Pulmonary artery endothelial cell (primary cell): Measurements from ENCODE around the gene ZNF530. TPM values are rescaled to one million over a fixed set of nuclear protein-coding genes. Genes with fewer than 3 reads are reported as not detected.
A peak's percentile ranks its signal among the peaks of the same experiment; 100 is the strongest.

Source experiments
- DNase-seq: peaks from one replicate; pipeline ENCODE4 v3.0.0-alpha.2; 2011; ENCODE audit warnings: low read depth, low spot score
- total RNA-seq: library from RNA; depleted of rRNA; stranded (reverse); fragments of >200 nt; gene quantifications from 2 replicates; pipeline ENCODE4 v1.2.3, GENCODE V29; 2014

Gene ZNF530
- total RNA-seq, 1 donor from 2014 or later, result 5.7 TPM

DNA sequence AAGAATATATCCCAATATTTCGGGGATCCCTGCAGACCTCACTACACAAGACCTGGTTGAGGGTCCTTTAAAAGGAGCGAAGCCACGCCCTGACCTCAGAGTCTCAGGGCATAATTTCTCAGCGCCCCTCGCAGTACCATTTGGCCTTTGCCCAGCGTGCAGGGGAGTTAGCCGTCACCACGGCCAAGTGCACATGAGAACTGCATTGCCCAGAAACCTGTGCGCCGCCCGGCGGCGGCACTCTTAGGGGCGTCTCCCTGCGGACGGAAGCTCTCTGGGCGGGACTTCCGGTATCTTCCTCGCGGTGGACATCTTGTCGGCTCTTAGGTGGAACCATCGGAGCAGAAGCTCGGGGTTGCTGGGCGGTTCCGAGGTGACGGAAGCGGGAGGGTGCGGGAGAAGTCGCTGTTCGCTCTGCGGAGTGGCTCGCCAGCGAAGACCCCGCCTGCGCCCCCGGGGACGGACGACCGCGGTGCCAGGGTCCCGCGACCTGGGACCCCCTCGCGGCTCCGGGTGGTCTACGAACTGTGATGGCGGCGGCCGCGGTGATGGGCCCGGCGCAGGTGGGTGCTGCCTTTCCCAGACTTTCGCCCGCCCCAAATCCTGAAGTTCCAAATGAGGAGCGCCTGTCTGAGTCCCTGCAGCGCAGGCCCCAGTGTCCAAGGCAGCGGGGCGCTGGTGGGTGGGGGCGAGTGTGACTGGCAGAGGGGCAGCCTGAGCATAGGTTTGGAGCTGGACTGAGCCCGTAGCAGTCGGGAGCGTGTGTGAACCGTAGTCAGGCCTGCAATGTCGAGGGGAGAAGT, 14.5 kb downstream of the ZNF530 start, which contains the start of gene ZNF134:
Gene ZNF134, plus strand, starts transcription at position 302 of the 803 bp plus-strand sequence. CDS start 5,227 bp downstream, outside the sequence.
- DNase-seq, result peak; percentile 52

DNA sequence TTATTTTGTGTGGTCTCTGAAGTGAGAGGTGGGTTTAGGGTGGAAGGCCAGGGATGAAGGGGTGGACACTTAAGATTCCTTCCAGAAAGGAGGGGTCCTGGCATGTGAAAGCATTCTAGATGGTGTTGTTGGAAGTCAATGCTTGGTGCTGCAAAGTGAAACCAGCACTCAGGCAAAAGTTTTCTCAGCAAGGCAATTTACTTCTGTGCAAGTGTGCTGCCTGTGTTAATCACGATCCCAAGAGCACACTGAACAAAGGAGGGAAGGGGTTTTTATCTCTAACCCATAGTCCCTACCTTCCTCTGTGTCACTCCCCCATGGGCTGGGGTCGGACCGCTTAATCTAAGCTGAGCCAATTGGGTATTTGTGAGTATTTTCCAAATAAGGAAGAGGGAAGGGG, 15.7 kb downstream of the ZNF530 start:
- no peak for DNase-seq

DNA sequence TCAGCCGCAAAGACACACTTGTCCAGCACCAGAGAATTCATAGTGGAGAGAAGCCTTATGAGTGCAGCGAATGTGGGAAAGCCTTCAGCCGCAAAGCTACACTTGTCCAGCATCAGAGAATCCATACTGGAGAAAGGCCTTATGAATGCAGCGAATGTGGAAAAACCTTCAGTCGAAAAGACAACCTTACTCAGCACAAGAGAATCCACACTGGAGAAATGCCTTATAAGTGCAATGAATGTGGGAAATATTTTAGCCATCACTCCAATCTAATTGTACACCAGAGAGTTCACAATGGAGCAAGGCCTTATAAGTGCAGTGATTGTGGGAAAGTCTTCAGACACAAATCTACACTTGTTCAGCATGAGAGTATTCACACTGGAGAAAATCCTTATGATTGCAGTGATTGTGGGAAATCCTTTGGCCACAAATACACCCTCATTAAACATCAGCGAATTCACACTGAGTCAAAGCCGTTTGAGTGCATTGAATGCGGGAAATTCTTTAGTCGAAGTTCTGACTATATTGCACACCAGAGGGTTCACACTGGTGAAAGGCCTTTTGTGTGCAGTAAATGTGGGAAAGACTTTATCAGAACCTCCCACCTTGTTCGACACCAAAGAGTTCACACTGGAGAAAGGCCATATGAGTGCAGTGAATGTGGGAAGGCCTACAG, 21.1 kb downstream of the ZNF530 start:
- no peak for DNase-seq

DNA sequence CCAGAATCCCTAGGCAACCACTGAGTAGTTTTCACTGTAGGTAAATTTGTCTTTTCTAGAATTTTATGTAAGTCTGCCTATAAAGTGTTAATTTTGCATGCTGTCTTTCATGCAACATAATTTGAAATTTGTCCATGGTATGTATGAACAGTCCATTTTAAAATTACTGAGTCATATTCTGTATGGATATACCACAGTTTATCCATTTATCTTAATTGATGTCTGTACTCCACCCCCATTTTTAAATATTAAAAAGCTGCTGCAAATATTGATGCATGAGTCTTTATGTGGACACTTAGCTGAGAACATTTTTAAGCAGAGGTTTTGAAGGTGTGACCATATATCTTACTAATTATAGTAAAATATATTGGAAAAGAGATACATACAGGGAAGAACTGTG, 23.4 kb downstream of the ZNF530 start:
- no peak for DNase-seq

DNA sequence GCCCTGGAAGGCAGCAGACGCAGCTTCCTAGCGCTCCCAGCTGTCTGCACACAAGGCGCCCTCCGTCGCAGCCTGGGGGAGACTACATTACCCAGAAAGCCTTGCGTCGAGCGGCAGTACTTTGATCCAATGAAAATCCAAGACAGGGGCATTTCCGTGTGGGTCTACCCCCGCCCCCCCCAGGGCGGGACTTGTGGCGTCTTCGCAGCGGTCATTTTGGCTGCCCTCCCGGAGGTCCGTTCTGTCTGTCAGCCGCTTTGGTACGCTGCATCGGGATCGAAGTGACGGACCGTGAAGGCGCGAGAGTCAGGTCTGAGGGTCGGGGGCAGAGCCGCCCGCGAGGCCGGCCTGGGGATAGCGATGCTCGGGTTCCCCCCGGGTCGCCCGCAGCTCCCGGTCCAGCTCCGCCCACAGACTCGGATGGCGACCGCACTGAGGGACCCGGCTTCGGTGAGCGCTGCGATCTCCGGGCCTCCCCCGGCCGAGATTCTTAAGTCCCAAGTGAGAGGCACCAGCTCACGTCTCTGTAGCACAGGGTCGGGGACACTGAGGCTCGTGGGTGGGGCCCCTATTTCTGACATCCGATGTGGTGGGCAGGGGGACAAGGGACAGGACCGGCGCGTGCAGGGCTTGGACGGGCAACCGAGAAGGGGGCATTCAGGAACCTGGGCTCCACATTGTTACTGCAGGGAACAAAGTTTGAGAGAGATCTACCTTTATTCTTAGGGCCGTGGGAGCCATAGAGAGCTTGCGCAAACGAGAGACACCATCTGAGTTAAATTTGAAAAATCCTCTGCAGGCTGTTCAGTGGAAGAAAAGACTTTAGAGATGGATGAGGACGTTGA, 33.5 kb downstream of the ZNF530 start, which contains the start of gene ZNF211:
Gene ZNF211, plus strand, starts transcription at position 182 of the 845 bp plus-strand sequence. Its CDS starts 179 bp downstream, at position 361.
- peak; percentile 75 for DNase-seq

DNA sequence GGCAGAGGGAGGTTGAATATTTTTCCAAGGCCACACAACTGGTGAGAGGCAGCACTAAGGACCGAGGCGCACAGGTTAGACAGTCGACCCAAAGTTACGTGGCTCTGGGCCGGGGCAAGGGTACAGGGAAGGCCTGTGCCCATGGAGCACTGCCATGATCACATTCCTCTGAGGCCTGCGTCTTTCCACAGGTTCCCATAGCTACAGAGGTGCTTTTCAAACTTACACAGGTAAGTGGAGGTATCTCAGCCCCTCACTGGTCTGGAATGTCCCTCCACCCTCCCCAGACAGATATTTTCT, 34.1 kb downstream of the ZNF530 start:
- no peak for DNase-seq

DNA sequence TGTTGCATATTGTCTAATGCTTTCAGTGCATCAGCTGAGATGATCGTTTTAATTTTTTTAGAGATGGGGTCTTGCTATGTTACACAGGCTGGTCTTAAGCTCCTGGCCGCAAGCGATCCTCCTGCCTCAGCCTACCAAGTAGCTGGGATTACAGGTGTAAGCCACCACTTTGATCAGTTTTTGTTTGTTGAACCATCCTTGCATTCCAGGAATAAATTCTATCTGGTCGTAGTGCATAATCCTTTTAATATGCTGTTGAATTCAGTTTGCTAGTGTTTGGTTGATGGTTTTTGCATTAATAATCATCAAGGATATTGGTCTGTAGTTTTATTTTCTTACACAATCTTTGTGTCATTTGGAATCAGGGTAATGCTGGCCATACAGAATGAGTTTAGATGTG, 37.7 kb downstream of the ZNF530 start:
- DNase-seq, result no peak

DNA sequence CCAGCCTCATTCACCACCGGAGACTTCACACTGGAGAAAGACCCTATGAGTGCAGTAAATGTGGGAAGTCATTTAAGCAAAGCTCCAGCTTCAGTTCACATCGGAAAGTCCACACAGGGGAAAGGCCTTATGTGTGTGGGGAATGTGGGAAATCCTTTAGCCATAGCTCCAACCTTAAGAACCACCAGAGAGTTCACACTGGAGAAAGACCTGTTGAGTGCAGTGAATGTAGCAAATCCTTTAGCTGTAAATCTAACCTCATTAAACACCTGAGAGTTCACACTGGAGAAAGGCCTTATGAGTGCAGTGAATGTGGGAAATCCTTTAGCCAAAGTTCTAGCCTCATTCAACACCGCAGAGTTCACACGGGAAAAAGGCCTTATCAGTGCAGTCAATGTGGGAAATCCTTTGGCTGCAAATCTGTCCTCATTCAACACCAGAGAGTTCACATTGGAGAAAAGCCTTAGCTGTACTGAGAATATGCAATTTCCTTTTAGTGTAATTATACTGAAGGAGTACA, 42.1 kb downstream of the ZNF530 start:
- DNase-seq, result no peak

DNA sequence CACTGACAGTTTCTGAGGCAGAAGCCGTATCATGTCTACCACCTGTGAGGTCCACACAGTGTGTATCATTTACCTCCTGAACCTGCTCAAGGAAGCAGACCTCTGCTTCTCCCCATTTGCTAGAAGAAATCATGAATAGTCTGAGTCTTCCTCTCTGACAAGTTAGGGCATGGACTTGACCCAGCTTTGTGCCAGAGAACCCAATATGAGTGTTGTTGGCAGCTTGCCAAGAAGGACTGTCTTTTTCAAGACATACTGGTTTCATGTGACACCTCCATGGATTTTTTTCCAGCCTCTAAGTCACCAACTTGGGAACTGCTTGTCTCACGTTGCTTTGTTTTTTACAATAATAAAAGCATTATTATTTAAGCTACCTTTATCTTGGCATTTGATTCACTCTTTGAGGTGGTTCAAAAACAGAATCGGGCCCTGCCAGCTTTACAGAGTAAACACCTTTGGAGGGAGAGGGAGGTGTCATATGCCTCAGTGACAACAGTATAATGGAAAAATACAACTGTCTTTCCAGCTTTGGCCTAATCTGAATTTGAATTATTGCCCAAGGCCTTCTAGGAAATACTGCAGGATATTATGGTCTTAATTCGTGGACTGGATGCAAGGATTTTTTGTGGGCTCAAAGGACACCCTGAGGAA, 42.8 kb downstream of the ZNF530 start:
- no peak for DNase-seq

DNA sequence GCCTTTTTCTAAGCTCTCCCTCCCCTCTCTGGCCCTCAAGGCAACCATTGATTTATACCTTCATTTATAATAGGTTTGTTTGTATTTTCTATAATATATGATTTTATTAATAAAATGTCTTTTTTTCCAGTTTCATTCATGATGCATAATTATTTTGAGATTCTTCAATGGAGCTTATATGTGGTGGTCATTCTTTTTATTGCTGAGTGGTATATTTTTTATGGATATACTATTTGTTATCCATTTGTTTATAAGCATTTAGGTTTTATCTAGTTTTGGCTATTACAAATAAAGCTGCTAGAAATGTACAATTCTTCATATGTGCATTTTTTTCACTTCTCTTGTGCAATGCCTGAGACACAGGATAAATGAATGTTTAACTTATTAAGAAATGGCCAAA, 44.0 kb downstream of the ZNF530 start:
- no peak for DNase-seq

DNA sequence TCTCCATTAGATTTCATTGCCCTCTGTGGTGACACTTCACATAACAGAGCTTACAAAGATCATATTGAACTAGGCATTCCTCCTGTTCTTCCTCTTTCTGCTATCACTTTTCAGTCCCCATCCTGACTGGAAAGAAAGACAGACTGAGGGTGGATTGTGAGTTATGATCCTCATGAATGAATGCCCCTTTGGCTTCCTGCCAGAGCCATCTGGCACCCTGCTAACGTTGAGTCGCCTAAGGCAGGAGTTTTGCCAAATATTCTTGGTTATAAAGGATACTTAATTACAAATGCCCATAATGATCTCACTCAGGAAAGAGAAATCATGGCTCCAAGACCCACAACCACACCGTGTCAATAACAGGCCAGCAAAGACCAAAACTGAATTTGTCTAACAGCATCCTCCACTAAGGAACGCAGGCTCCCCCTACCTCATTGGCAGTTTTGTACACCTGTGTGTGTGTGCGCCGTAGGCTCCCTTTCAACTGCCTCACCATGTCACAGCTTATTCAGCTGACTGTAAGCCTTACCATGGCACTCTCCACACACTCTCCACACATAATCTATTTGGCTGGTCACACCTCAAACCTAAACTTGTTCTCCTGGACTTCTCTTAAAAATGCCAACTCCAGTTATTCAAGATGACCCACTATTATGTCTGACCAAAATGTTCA, 48.8 kb downstream of the ZNF530 start:
- DNase-seq, result no peak

DNA sequence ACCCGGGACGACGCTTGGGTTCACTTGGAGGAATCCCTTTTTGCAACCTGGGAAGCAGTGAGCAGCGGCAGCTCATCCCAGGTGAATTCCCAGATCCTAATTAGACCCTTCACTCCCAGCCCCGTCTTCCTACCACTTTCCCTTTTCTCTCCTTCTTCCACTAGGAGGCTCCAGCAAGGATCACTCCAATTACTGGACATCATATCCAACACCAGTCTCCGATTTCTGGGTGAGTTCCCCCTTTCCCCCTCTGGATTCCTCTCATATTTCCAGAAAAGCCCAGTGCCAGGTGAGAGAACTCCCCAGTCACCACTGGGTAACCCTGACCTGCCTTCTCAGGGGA, 51.9 kb downstream of the ZNF530 start:
- DNase-seq, result no peak

DNA sequence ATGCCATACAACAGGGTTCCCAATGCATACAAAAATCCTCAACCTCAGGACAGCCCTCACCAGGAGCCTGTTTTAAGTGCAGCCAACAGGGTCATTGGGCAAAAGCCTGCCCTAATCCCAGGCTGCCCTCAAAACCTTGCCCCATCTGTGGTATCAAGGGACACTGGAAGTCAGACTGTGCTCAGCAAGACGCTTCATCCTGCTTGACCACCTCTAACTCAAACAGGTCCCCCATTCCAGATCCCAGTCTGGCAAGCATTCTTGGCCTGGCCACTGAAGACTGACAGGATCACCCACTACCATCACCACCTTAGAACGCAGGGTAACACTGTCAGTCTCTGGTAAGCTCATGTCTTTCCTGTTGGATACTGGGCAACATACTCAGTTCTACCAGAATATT, 54.0 kb downstream of the ZNF530 start:
- DNase-seq, result no peak

DNA sequence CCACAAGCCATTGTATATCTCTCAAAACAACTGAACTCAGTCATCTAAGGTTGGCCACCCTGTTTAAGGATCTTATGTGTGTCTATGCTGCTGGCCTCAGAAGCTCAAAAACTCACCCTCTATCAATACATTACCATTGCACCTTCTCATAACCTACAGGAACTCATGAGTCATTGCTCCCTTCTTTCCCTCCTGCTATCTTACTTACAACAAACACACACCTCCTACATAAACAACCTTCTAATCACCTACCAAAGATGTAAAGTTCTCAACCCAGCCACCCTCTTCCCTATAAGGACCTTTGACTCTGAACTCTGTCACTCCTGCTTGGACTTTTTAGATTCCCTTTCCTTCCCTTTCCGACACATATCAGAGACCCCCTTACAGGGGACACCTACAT, 55.8 kb downstream of the ZNF530 start:
- no peak for DNase-seq

DNA sequence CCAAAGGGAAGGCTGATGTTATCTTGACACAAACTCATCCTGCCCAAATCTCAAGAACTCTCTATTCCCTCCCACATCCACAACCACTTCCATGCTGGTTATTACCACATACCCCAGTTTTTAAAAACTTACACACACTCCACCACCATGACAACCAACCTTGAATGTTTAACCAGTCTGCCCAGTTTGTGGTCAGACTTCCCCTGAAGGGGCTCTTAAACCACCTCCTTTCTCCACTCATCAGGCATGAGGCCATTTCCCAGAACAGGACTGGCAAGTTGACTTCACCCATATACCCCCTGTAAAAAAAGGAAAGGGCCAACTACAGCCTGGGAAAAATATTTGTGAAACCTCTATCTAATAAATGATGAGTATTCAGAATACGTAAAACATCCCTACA, 56.7 kb downstream of the ZNF530 start:
- DNase-seq, result no peak

Other genes starting within 250 kb of the ZNF530 start
- gene ZNF304, start 248.6 kb upstream of the ZNF530 start, total RNA-seq, result 9.5 and 11.0 TPM in 2 replicates
- gene TRAPPC2B, start 236.3 kb upstream of the ZNF530 start, total RNA-seq, result 8.8 and 10.2 TPM in 2 replicates
- gene ZNF547, start 236.3 kb upstream of the ZNF530 start, total RNA-seq, result 2.0 and 2.9 TPM in 2 replicates
- gene ZNF548, start 210.0 kb upstream of the ZNF530 start, total RNA-seq, result 14.2 and 16.6 TPM in 2 replicates
- 10.0 and 10.1 TPM in 2 replicates for gene ZNF17, start 188.7 kb upstream of the ZNF530 start, total RNA-seq
- 12.2 and 14.9 TPM in 2 replicates for gene ZNF749, start 164.6 kb upstream of the ZNF530 start, total RNA-seq
- 0.20 and 0.35 TPM in 2 replicates for gene VN1R1, start 142.7 kb upstream of the ZNF530 start, total RNA-seq
- 14.1 and 25.7 TPM in 2 replicates for gene ZNF772, start 122.3 kb upstream of the ZNF530 start, total RNA-seq
- gene ZNF419, start 112.1 kb upstream of the ZNF530 start, total RNA-seq, result 8.6 and 13.6 TPM in 2 replicates
- 10.2 and 10.6 TPM in 2 replicates for gene ZNF773, start 99.9 kb upstream of the ZNF530 start, total RNA-seq
- gene ZNF549, start 72.5 kb upstream of the ZNF530 start, total RNA-seq, result 4.2 and 5.6 TPM in 2 replicates
- gene ZNF550, start 40.0 kb upstream of the ZNF530 start, total RNA-seq, result 5.3 and 6.3 TPM in 2 replicates
- 4.4 and 5.4 TPM in 2 replicates for gene ZNF416, start 21.0 kb upstream of the ZNF530 start, total RNA-seq
- gene ZIK1, start 15.7 kb upstream of the ZNF530 start, total RNA-seq, result 2.8 and 6.5 TPM in 2 replicates
- gene ZNF134, start 14.4 kb downstream of the ZNF530 start, total RNA-seq, result 15.4 and 19.0 TPM in 2 replicates
- gene ZNF211, start 33.3 kb downstream of the ZNF530 start, total RNA-seq, result 7.1 and 13.5 TPM in 2 replicates
- not detected in 2 replicates for gene ZSCAN4, start 69.0 kb downstream of the ZNF530 start, total RNA-seq
- 8.7 and 9.8 TPM in 2 replicates for gene ZNF551, start 82.1 kb downstream of the ZNF530 start, total RNA-seq
- gene ZNF154, start 109.3 kb downstream of the ZNF530 start, total RNA-seq, result 0.92 and 6.0 TPM in 2 replicates
- gene ZNF671, start 127.7 kb downstream of the ZNF530 start, total RNA-seq, result 4.7 and 9.3 TPM in 2 replicates
- gene ZNF776, start 146.9 kb downstream of the ZNF530 start, total RNA-seq, result 13.2 and 13.4 TPM in 2 replicates
- 10.3 and 17.6 TPM in 2 replicates for gene ZNF586, start 169.8 kb downstream of the ZNF530 start, total RNA-seq
- gene ZNF552, start 215.0 kb downstream of the ZNF530 start, total RNA-seq, result 5.8 and 9.2 TPM in 2 replicates
- gene ZNF587B, start 230.4 kb downstream of the ZNF530 start, total RNA-seq, result 24.7 and 29.6 TPM in 2 replicates
- 20.7 and 21.5 TPM in 2 replicates for gene ZNF587, start 250.0 kb downstream of the ZNF530 start, total RNA-seq